SU-DHL-6 (cell line): ENCODE data around the gene CRK.
"Not testable (repeated sequence)": the region's sequence is repeated elsewhere in the genome, so short reads cannot be mapped to it uniquely, and the experiment has no call there.

Experiments
- H2AFZ ChIP-seq: fragments of 200-600 bp; sonication (generic); 2 replicates; pipeline ENCODE4 v1.6.1; 2014; ENCODE audit warnings: low read depth, mild to moderate bottlenecking, moderate library complexity, mixed read lengths, antibody characterized with exemption, low read length; ENCODE audit not compliant: severe bottlenecking
- H3F3A ChIP-seq: fragments of 200-600 bp; shearing (Covaris generic); 2 replicates; pipeline ENCODE4 v1.6.0; 2016; ENCODE audit warnings: antibody characterized with exemption, mild to moderate bottlenecking; ENCODE audit not compliant: insufficient read depth
- H3K27ac ChIP-seq: fragments of 200-600 bp; sonication (generic); 2 replicates; pipeline ENCODE4 v1.5.1; 2016; ENCODE audit warnings: low read depth, mild to moderate bottlenecking, low read length, moderate library complexity, mixed read lengths
- H3K27me3 ChIP-seq: fragments of 200-600 bp; sonication (generic), shearing (Covaris generic); 2 replicates; pipeline ENCODE4 v1.6.0; 2014; ENCODE audit warnings: mild to moderate bottlenecking, low read length
- H3K36me3 ChIP-seq: fragments of 200-600 bp; sonication (generic); 2 replicates; pipeline ENCODE4 v1.6.1; 2014; ENCODE audit warnings: mild to moderate bottlenecking, low read length, mixed read lengths
- H3K4me2 ChIP-seq: fragments of 300-600, 200-600 bp; shearing (Covaris generic), sonication (generic); 2 replicates; pipeline ENCODE4 v1.6.0; 2014; ENCODE audit warnings: low read length, low read depth, mild to moderate bottlenecking; ENCODE audit not compliant: poor library complexity, severe bottlenecking
- H3K4me3 ChIP-seq: fragments of 200-600 bp; sonication (generic); 2 replicates; pipeline ENCODE4 v1.5.1; 2014; ENCODE audit warnings: antibody characterized with exemption, low read length, mild to moderate bottlenecking, mixed read lengths; ENCODE audit not compliant: insufficient read depth, poor library complexity, severe bottlenecking
- H3K79me2 ChIP-seq: fragments of 200-600 bp; sonication (generic); 2 replicates; pipeline ENCODE4 v1.6.1; 2014; ENCODE audit warnings: mild to moderate bottlenecking, low read length, moderate library complexity; ENCODE audit not compliant: insufficient read depth
- H3K9ac ChIP-seq: fragments of 200-600 bp; sonication (generic); 2 replicates; pipeline ENCODE4 v1.7.0; 2014; ENCODE audit warnings: mild to moderate bottlenecking, low read length
- H3K9me2 ChIP-seq: fragments of 200-600 bp; sonication (generic); replicated peaks from 2 replicates; pipeline ENCODE4 v1.6.1; 2014; ENCODE audit warnings: low read length; ENCODE audit not compliant: insufficient read depth
- H3K9me3 ChIP-seq: fragments of 200-600 bp; sonication (generic); 2 replicates; pipeline ENCODE4 v1.6.1; 2014; ENCODE audit warnings: low read length, mixed read lengths; ENCODE audit not compliant: insufficient read depth
- H4K20me1 ChIP-seq: fragments of 200-600 bp; sonication (generic); 2 replicates; pipeline ENCODE4 v1.6.1; 2014; ENCODE audit warnings: low read depth, mild to moderate bottlenecking, antibody characterized with exemption, low read length, moderate library complexity, mixed read lengths
- EZH2phosphoT487 ChIP-seq: fragments of 200-600 bp; sonication (generic), shearing (Covaris generic); conservative IDR thresholded peaks from 2 replicates; pipeline ENCODE4 v1.6.1; 2018; ENCODE audit warnings: mild to moderate bottlenecking, antibody characterized with exemption, low read length, moderate library complexity, mixed read lengths
- TF ChIP-seq, protein P1 (sequence below): fragments of 200-600 bp; sonication (generic); IDR thresholded peaks from one replicate; pipeline ENCODE4 v1.5.1; 2017; ENCODE audit warnings: antibody characterized with exemption, mild to moderate bottlenecking, low read length, moderate library complexity; ENCODE audit not compliant: insufficient read depth, poor library complexity, severe bottlenecking

Gene CRK

DNA sequence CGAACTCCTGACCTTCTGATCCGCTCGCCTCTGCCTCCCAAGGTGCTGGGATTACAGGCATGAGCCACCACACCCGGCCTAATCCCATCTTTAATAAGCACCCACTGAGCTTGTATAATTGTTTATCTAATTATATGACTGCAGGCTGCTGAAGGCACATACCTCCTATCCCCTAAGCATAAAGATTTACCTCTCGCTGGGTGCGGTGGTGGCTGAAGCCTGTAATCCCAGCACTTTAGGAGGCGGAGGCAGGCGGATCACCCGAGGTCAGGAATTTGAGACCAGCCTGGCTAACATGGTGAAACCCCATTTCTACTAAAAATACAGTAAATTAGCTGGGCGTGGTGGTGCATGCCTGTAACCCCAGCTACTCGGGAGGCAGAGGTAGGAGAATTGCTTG is 35.9 kb downstream of the CRK start:
- peaks cover under 1% of the 10 kb centered on the region; the same call in 1 of the 2 replicates for H3K79me2 ChIP-seq
- H3K36me3 ChIP-seq, result 0 out of 2 replicates have a peak, but pooled peaks cover 2% of the 10 kb centered on the region
- H3K9me2 ChIP-seq, result no peaks in the 10 kb centered on the region
- H3K27me3 ChIP-seq, result no peaks in the 10 kb centered on the region
- H4K20me1 ChIP-seq, result no peaks in the 10 kb centered on the region
- no peak overlapping the region for H3K27ac ChIP-seq
- no peak overlapping the region for H2AFZ ChIP-seq
- no peak overlapping the region for H3K4me3 ChIP-seq
- H3K4me2 ChIP-seq, result no peak overlapping the region
- no peak overlapping the region for H3K9ac ChIP-seq
- H3K9me3 ChIP-seq, result no peaks in the 10 kb centered on the region
- peaks cover 5% of the 10 kb centered on the region for H3F3A ChIP-seq
- TF ChIP-seq, protein P1, sequence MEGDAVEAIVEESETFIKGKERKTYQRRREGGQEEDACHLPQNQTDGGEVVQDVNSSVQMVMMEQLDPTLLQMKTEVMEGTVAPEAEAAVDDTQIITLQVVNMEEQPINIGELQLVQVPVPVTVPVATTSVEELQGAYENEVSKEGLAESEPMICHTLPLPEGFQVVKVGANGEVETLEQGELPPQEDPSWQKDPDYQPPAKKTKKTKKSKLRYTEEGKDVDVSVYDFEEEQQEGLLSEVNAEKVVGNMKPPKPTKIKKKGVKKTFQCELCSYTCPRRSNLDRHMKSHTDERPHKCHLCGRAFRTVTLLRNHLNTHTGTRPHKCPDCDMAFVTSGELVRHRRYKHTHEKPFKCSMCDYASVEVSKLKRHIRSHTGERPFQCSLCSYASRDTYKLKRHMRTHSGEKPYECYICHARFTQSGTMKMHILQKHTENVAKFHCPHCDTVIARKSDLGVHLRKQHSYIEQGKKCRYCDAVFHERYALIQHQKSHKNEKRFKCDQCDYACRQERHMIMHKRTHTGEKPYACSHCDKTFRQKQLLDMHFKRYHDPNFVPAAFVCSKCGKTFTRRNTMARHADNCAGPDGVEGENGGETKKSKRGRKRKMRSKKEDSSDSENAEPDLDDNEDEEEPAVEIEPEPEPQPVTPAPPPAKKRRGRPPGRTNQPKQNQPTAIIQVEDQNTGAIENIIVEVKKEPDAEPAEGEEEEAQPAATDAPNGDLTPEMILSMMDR, result no peak
- TF ChIP-seq EZH2phosphoT487, result no peak

DNA sequence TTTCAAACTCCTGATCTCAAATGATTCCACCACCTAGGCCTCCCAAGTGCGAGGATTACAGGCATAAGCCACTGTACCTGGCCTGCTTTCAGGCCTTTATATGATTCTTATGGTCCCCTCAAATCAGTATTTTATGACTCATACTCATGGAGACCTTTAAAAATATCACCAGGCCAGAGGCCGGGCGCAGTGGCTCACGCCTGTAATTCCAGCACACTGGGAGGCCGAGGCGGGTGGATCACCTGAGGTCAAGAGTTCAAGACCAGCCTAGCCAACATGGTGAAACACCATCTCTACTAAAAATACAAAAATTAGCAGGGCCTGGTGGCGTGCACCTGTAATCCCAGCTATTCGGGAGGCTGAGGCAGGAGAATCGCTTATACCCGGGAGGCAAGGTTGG is 37.6 kb downstream of the CRK start:
- H4K20me1 ChIP-seq, H3K27me3 ChIP-seq, H3K36me3 ChIP-seq, H3K9ac ChIP-seq, H3K4me2 ChIP-seq, H3K27ac ChIP-seq, H3K9me3 ChIP-seq, H3K4me3 ChIP-seq, H3K9me2 ChIP-seq, H3K79me2 ChIP-seq, H3F3A ChIP-seq, H2AFZ ChIP-seq: not testable (repeated sequence)

DNA sequence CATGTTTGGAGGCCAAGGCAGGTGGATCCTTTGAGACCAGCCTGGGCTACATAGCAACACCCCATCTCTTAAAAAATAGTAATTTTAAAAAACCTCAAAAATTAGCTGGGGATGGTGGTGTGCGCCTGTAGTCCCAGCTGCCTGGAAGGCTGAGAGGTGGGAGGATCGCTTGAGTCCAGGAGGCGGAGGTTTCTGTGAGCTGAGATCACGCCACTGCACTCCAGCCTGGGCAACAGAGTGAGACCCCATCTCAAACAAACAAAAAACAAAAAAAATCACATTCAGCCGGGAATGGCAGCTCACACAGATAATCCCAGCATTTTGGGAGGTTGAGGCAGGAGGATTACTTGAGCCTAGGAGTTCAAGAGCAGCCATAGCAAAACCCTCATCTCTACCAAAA is 39.6 kb downstream of the CRK start:
- no peaks in the 10 kb centered on the region for H3K9me2 ChIP-seq
- no peak overlapping the region for H3K27ac ChIP-seq
- no peaks in the 10 kb centered on the region for H3K9me3 ChIP-seq
- no peak overlapping the region for H3K4me2 ChIP-seq
- H2AFZ ChIP-seq, result no peak overlapping the region
- TF ChIP-seq, protein P1, result no peak
- TF ChIP-seq EZH2phosphoT487, result no peak
- H3F3A ChIP-seq, result no peaks in the 10 kb centered on the region
- no peaks in the 10 kb centered on the region for H3K36me3 ChIP-seq
- no peaks in the 10 kb centered on the region for H4K20me1 ChIP-seq
- no peak overlapping the region for H3K4me3 ChIP-seq
- H3K79me2 ChIP-seq, result no peaks in the 10 kb centered on the region
- H3K9ac ChIP-seq, result no peak overlapping the region
- no peaks in the 10 kb centered on the region for H3K27me3 ChIP-seq

DNA sequence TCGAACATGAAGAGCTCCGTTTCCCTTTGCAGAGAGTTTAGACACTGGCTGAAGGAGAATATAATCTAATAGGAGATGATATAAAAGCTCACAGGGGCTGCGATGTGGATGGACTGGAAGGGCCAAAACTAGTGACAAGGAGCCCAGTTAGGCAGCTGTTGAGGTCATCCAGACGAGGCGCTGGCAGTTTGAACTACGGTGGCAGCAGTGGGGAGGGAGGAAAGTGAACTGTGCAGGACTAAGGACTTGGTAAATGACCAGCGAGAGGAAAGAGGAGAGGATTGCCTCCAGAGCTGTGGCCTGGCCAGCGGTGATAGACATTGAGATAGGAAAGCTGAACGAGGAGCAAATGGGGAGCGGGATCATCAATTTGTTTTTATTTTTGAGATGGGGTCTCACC is 41.4 kb downstream of the CRK start:
- Histone ChIP-seq H3K9me2 (no peaks in the 10 kb centered on the region), H3K4me3 (no peak overlapping the region), H2AFZ (no peak overlapping the region), H3K27ac (no peak overlapping the region), H3K27me3 (no peaks in the 10 kb centered on the region), H3K9me3 (no peaks in the 10 kb centered on the region), H3K4me2 (no peak overlapping the region), H4K20me1 (no peaks in the 10 kb centered on the region), H3K36me3 (no peaks in the 10 kb centered on the region), H3F3A (no peaks in the 10 kb centered on the region), H3K9ac (no peak overlapping the region), H3K79me2 (no peaks in the 10 kb centered on the region)
- TF ChIP-seq EZH2phosphoT487, result no peak
- TF ChIP-seq, protein P1, result no peak
